Tibial artery (tissue), 4 donors: ENCODE data around the gene CNTNAP2.

Experiments
- DNase-seq, 2 donors: peaks; one replicate each; pipeline ENCODE4 v3.0.0-alpha.2; 2019
- H3K27ac ChIP-seq, 2 donors: fragments of 200-600 bp; sonication (generic) in 1 of 2; 1 replicate in 1 of 2; 2 replicates in 1 of 2; pipeline ENCODE4 v1.5.1; 2018 to 2019; ENCODE audit warnings: mild to moderate bottlenecking in 1 of 2
- H3K27me3 ChIP-seq, 2 donors: fragments of 200-600 bp; sonication (generic) in 1 of 2; one replicate each; pipeline versions ENCODE4 v1.5.1 to v1.6.0; 2016 to 2019
- H3K36me3 ChIP-seq, 3 donors: fragments of 200-600 bp; sonication (generic) in 2 of 3; one replicate each; pipeline ENCODE4 v1.5.1; 2016 to 2019; ENCODE audit warnings: mild to moderate bottlenecking in 2 of 3
- H3K4me1 ChIP-seq, 4 donors: fragments of 200-600 bp; sonication (generic) in 2 of 4; 1 replicate in 3 of 4; 2 replicates in 1 of 4; pipeline ENCODE4 v1.5.1; 2016 to 2019
- H3K4me3 ChIP-seq, 2 donors: fragments of 200-600 bp; sonication (generic) in 1 of 2; 1 replicate in 1 of 2; 2 replicates in 1 of 2; pipeline ENCODE4 v1.5.1; 2018 to 2019; ENCODE audit warnings: mild to moderate bottlenecking in 2 of 2
- H3K9me3 ChIP-seq, 3 donors: fragments of 200-600 bp; sonication (generic) in 1 of 3; one replicate each; pipeline ENCODE4 v1.5.1; 2016 to 2019
- CTCF ChIP-seq, 2 experiments: fragments of 200-600 bp in 1 of 2; fragments of 450-650 bp in 1 of 2; IDR thresholded peaks; one replicate each; pipeline ENCODE4 v1.5.1; 2017 to 2019; ENCODE audit warnings: antibody characterized with exemption in 2 of 2, mild to moderate bottlenecking in 1 of 2, moderate library complexity in 1 of 2
- intact Hi-C: fragments of 100-400 bp; cut with DNase I; formaldehyde crosslinking; loops from one replicate; pipeline ENCODE4 v1.15.0; 2023; ENCODE audit warnings: low total_unique reads

Gene CNTNAP2

DNA sequence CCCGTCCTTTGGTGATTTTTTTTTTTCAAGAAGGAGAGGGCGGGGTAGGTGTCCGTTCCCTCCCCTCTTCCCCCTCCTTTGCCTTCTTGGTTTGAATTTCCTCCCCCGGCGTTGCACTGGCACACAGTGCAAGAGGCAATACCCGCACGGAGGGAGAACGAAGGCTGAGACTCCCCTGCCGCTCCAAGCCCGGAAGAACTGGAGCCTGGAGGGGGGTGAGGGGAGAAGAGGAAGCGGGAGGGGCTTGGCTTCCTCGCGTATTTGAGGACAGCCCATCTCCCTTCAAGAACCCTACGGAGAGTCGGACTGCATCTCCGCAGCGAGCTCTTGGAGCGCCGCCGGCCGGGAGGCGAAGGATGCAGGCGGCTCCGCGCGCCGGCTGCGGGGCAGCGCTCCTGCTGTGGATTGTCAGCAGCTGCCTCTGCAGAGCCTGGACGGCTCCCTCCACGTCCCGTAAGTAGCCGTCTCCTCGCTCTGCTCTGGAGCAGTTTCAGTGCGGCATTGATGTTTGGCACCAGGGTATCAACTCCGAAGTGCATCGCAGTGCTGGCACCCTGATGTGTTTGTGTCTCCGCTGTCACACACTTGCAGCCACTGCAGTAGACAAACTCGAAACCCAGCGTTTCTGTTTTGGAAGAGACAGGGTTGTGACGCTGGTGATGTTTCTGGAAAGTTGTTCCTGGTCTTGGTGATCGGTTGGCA is at the start of gene CNTNAP2:
Gene CNTNAP2, plus strand, starts transcription at position 281 of the 702 bp plus-strand sequence. Its CDS starts 76 bp downstream, at position 357.
- Histone ChIP-seq H3K4me3 (peak within 1 kb of the TSS; percentile 32 to 44), H3K27me3 (peaks cover 0 to 18% of the 10 kb centered on the region in 2 donors), H3K4me1 (peaks cover 0 to 17% (median 11%) of the 10 kb centered on the region in 4 donors), H3K27ac (no peak within 1 kb of the TSS), H3K9me3 (no peaks in the 10 kb centered on the region), H3K36me3 (no peaks in the 10 kb centered on the region)
- intact Hi-C loops: no loop called here
- no peak for DNase-seq
- no peak for TF ChIP-seq CTCF (IDR thresholded peaks at IDR 0.05)

GRCh38 chr7:146067880-146068279 is 48.7 kb upstream of the CNTNAP2 start:
- no peak for DNase-seq
- intact Hi-C loops: no loop called here
- Histone ChIP-seq H3K9me3 (no peaks in the 10 kb centered on the region), H3K27ac (no peak overlapping the region), H3K27me3 (no peaks in the 10 kb centered on the region), H3K4me1 (no peaks in the 10 kb centered on the region), H3K4me3 (no peak overlapping the region), H3K36me3 (no peaks in the 10 kb centered on the region)
- no peak for TF ChIP-seq CTCF (IDR thresholded peaks at IDR 0.05)

GRCh38 chr7:146074195-146074765 is 42.3 kb upstream of the CNTNAP2 start:
- no peak overlapping the region for H3K27ac ChIP-seq
- no peak for DNase-seq
- H3K4me3 ChIP-seq: no peak overlapping the region
- H3K4me1 ChIP-seq: no peaks in the 10 kb centered on the region
- H3K36me3 ChIP-seq: no peaks in the 10 kb centered on the region
- intact Hi-C loops: no loop called here
- no peaks in the 10 kb centered on the region for H3K9me3 ChIP-seq
- H3K27me3 ChIP-seq: no peaks in the 10 kb centered on the region
- no peak for TF ChIP-seq CTCF (IDR thresholded peaks at IDR 0.05)

DNA sequence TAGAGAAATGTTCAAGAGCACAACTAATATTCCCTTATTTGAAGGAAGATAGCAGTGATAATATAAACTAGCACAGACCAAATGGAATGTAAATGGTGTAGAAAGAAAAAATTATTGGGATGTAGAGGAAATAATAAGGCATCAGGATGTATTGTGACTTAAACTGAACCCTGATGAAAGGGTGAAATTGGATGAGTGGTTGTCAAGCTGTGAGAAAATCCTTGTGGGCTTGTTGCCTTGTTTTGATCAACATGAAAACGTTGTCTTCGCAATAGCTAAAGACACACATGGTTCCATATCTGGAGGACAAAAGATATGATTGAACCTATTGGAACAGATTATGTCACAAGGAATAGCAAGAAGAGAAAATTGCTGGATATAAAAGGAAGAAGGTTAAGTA is 40.3 kb upstream of the CNTNAP2 start:
- Histone ChIP-seq H3K4me3 (no peak overlapping the region), H3K9me3 (no peaks in the 10 kb centered on the region), H3K27me3 (no peaks in the 10 kb centered on the region), H3K27ac (no peak overlapping the region), H3K4me1 (no peaks in the 10 kb centered on the region), H3K36me3 (no peaks in the 10 kb centered on the region)
- no peak for TF ChIP-seq CTCF (IDR thresholded peaks at IDR 0.05)
- no peak for DNase-seq
- intact Hi-C loops: no loop called here

GRCh38 chr7:146084086-146084485 is 32.5 kb upstream of the CNTNAP2 start:
- Histone ChIP-seq H3K4me3 (no peak overlapping the region), H3K27ac (no peak overlapping the region), H3K36me3 (no peaks in the 10 kb centered on the region), H3K4me1 (no peaks in the 10 kb centered on the region), H3K27me3 (no peaks in the 10 kb centered on the region), H3K9me3 (no peaks in the 10 kb centered on the region)
- no peak for TF ChIP-seq CTCF (IDR thresholded peaks at IDR 0.05)
- no peak for DNase-seq
- intact Hi-C loops: no loop called here
